Uterus (tissue), 4 donors: ENCODE results near the gene MYO15A. TPM values are rescaled to one million over a fixed set of nuclear protein-coding genes. Genes with fewer than 3 reads are reported as not detected.

Source experiments
- DNase-seq, 2 donors: peaks; one replicate each; pipeline ENCODE4 v3.0.0-alpha.2; 2019 to 2020
- H3K27ac ChIP-seq, 2 donors: fragments of 200-600 bp; sonication (generic); 1 replicate in 1 of 2; 2 replicates in 1 of 2; pipeline ENCODE4 v1.5.1; 2016 to 2018
- H3K27me3 ChIP-seq, 2 donors: fragments of 200-600 bp; sonication (generic); one replicate each; pipeline ENCODE4 v1.5.1; 2018 to 2019; ENCODE audit warnings: control low read depth in 1 of 2
- H3K36me3 ChIP-seq, 2 donors: fragments of 200-600 bp; sonication (generic); one replicate each; pipeline ENCODE4 v1.5.1; 2019; ENCODE audit warnings: control low read depth in 1 of 2
- H3K4me1 ChIP-seq, 2 donors: fragments of 200-600 bp; sonication (generic); one replicate each; pipeline ENCODE4 v1.5.1; 2018 to 2019; ENCODE audit warnings: control low read depth in 1 of 2
- H3K4me3 ChIP-seq, 2 donors: fragments of 200-600 bp; sonication (generic); 1 replicate in 1 of 2; 2 replicates in 1 of 2; pipeline ENCODE4 v1.5.1; 2018 to 2019; ENCODE audit warnings: mild to moderate bottlenecking in 1 of 2
- H3K9me3 ChIP-seq, 2 donors: fragments of 200-600 bp; sonication (generic); one replicate each; pipeline ENCODE4 v1.5.1; 2019; ENCODE audit warnings: control low read depth in 1 of 2
- CTCF ChIP-seq, 4 experiments: fragments of 200-600 bp in 2 of 4; fragments of 450-650 bp in 2 of 4; sonication (generic) in 2 of 4; IDR thresholded peaks; one replicate each; pipeline ENCODE4 v1.5.1; 2016 to 2019; ENCODE audit warnings: antibody characterized with exemption in 4 of 4, mild to moderate bottlenecking in 2 of 4, moderate library complexity in 1 of 4
- POLR2A ChIP-seq, 2 donors: fragments of 450-650 bp; IDR thresholded peaks; one replicate each; pipeline ENCODE4 v1.6.1; 2016; ENCODE audit warnings: antibody characterized with exemption in 2 of 2, mild to moderate bottlenecking in 1 of 2, moderate library complexity in 1 of 2
- intact Hi-C: fragments of 100-400 bp; cut with DNase I; formaldehyde crosslinking; loops from one replicate; pipeline ENCODE4 v1.15.1; 2023; ENCODE audit warnings: low total_unique reads
- total RNA-seq, 4 donors: library from RNA; depleted of rRNA in 3 of 4; stranded (reverse); fragments of >200 nt in 3 of 4; gene quantifications; one replicate each; pipeline versions ENCODE4 v1.1.0 to v1.2.4, GENCODE V29; 2014 to 2023
- donor health status: DM: yes; HTN: yes; CAD: no.

Gene MYO15A
- total RNA-seq, 4 donors from 2014 or later: 1.5 to 8.1 (median 2.9) TPM; not detected in 1

- no peak for TF ChIP-seq POLR2A (IDR thresholded peaks at IDR 0.05)
- TF ChIP-seq CTCF (IDR thresholded peaks at IDR 0.05): no peak
- Histone ChIP-seq H3K9me3 (no peaks in the 10 kb centered on the region), H3K36me3 (no peaks in the 10 kb centered on the region), H3K27me3 (no peaks in the 10 kb centered on the region), H3K4me3 (peak overlapping the region; percentile 53), H3K4me1 (peaks cover 0 to 8% of the 10 kb centered on the region in 2 donors), H3K27ac (peak overlapping the region; percentile 72 to 82)
- intact Hi-C loops: no loop called here
- peak in 1 of 2 donors; percentile 39 for DNase-seq
These were observed 117.9 kb downstream of the MYO15A start for GRCh38 chr17:18226284-18226945.

- no peaks in the 10 kb centered on the region for H3K27me3 ChIP-seq
- TF ChIP-seq CTCF (IDR thresholded peaks at IDR 0.05) (no peak), POLR2A (IDR thresholded peaks at IDR 0.05) (no peak)
- no peaks in the 10 kb centered on the region for H3K9me3 ChIP-seq
- H3K4me1 ChIP-seq: peaks cover 0 to 8% of the 10 kb centered on the region in 2 donors
- DNase-seq: no peak
- H3K36me3 ChIP-seq: no peaks in the 10 kb centered on the region
- H3K4me3 ChIP-seq: no peak overlapping the region
- intact Hi-C loops: no loop called here
- H3K27ac ChIP-seq: no peak overlapping the region
These were observed 119.1 kb downstream of the MYO15A start for GRCh38 chr17:18227635-18228034.

- no peaks in the 10 kb centered on the region for H3K27me3 ChIP-seq
- no peaks in the 10 kb centered on the region for H3K36me3 ChIP-seq
- DNase-seq: no peak
- H3K4me3 ChIP-seq: no peak overlapping the region
- intact Hi-C loops: no loop called here
- H3K4me1 ChIP-seq: peaks cover 0 to 8% of the 10 kb centered on the region in 2 donors
- H3K27ac ChIP-seq: no peak overlapping the region
- TF ChIP-seq CTCF (IDR thresholded peaks at IDR 0.05): no peak
- TF ChIP-seq POLR2A (IDR thresholded peaks at IDR 0.05): no peak
- H3K9me3 ChIP-seq: no peaks in the 10 kb centered on the region
These were observed 119.7 kb downstream of the MYO15A start for GRCh38 chr17:18228176-18228682.

GRCh38 chr17:18229254-18229653, 120.7 kb downstream of the MYO15A start:
- no peak for DNase-seq
- Histone ChIP-seq H3K27ac (no peak overlapping the region), H3K4me1 (peaks cover 0 to 8% of the 10 kb centered on the region in 2 donors), H3K4me3 (no peak overlapping the region), H3K36me3 (no peaks in the 10 kb centered on the region), H3K27me3 (no peaks in the 10 kb centered on the region), H3K9me3 (no peaks in the 10 kb centered on the region)
- no peak for TF ChIP-seq CTCF (IDR thresholded peaks at IDR 0.05)
- no peak for TF ChIP-seq POLR2A (IDR thresholded peaks at IDR 0.05)
- intact Hi-C loops: no loop called here

Other genes with a start within 250 kb of the MYO15A start
- gene TOM1L2, start 136.4 kb upstream of the MYO15A start, total RNA-seq: 10 to 100 TPM; 15.6 to 85.9 (median 34.9) TPM
- gene DRC3, start 135.9 kb upstream of the MYO15A start, total RNA-seq: 10 to 100 TPM in 3 of 4 donors, 1 to 10 TPM in 1; 7.7 to 18.5 (median 13.6) TPM
- gene ATPAF2, start 69.6 kb upstream of the MYO15A start, total RNA-seq: 100 to 1,000 TPM in 1 of 4 donors, 10 to 100 TPM in 2, 1 to 10 TPM in 1; 7.9 to 166 (median 20.6) TPM
- 10 to 100 TPM in 3 of 4 donors, 1 to 10 TPM in 1; 2.6 to 22.1 (median 13.4) TPM for gene GID4, start 69.3 kb upstream of the MYO15A start, total RNA-seq
- 10 to 100 TPM; 33.0 to 45.6 (median 41.4) TPM for gene DRG2, start 20.8 kb upstream of the MYO15A start, total RNA-seq
- 100 to 1,000 TPM in 2 of 4 donors, 10 to 100 TPM in 2; 66.5 to 136 (median 98.5) TPM for gene ALKBH5, start 75.1 kb downstream of the MYO15A start, total RNA-seq
- gene LLGL1, start 116.9 kb downstream of the MYO15A start, total RNA-seq: 10 to 100 TPM in 3 of 4 donors, 1 to 10 TPM in 1; 7.6 to 72.0 (median 23.1) TPM
- gene FLII, start 150.0 kb downstream of the MYO15A start, total RNA-seq: 100 to 1,000 TPM in 3 of 4 donors, 10 to 100 TPM in 1; 93.0 to 307 (median 144) TPM
- gene MIEF2, start 151.9 kb downstream of the MYO15A start, total RNA-seq: 10 to 100 TPM; 12.8 to 34.5 (median 18.1) TPM
- 10 to 100 TPM; 28.9 to 89.7 (median 63.4) TPM for gene TOP3A, start 206.2 kb downstream of the MYO15A start, total RNA-seq
- 10 to 100 TPM in 2 of 4 donors, 1 to 10 TPM in 2; 3.6 to 16.2 (median 10.1) TPM for gene SMCR8, start 206.5 kb downstream of the MYO15A start, total RNA-seq